Measurements from ENCODE around the gene MAP4.

The MAP4 gene

DNA sequence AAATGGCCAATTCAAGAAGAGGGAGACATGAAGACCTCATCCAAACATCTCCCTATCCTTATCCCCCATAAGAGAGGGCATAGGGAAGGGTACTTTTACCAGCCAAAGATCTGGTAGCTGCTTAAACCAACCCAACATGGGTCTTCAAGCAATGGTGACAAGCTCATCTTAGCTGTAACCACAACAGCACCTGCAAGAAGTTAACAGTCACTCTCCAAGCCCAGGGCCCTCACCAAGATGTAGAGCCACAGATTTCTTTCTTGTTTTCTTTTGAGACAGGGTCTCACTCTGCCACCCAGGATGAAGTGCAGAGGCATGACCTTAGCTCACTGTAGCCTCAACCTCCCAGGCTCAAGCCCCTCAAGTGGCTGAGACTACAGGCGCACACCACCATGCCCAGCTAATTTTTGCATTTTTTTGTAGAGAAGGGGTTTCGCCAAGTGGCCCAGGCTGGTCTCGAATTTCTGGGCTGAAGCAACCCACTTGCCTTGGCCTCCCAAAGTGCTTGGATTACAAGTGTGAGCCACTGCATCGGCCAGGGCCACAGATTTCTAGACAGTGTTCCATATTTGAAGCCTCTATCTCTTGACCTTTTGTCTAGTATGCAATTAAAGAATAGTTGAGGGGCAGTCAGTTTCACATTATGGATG is 156.1 kb downstream of the MAP4 start:
- DNase-seq, result no peak

DNA sequence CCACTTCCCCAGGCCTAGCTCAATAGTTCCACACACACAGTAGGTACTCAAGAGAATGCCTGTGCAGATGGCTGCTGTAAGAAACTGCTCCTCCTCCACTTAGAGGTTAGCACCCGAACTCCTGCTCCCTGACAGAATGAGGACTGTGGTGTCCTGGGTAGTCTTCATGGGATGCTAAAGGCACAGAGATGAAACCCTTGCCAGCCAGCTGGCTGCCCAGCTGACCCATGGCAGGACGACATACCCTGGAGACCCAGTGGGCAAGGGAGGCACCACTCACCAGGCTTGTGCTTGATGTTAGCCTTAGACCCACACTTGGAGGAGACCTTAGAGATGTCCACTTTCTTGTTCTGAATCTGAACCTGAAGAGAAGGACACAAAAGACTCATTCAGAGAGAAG is 159.1 kb downstream of the MAP4 start:
- no peak for DNase-seq

DNA sequence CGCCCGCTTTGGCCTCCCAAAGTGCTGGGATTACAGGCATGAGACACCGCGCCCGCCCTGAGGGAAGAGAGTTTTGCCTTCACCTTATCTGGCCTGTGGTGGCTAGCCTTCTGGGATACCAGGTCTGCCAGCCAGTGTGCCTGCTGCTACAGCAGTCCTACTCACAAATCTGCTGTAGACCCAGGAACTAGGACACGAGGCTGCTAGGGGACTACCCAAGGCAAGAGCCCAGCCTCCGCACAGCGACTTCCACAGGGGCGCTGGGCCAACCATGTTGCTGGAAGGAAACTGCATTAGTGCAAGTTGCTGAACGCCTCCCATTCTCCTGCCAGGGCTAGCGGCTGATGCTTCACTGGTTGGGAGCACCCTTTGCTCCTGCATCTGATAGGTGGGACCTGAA is 159.5 kb downstream of the MAP4 start:
- DNase-seq, result no peak

DNA sequence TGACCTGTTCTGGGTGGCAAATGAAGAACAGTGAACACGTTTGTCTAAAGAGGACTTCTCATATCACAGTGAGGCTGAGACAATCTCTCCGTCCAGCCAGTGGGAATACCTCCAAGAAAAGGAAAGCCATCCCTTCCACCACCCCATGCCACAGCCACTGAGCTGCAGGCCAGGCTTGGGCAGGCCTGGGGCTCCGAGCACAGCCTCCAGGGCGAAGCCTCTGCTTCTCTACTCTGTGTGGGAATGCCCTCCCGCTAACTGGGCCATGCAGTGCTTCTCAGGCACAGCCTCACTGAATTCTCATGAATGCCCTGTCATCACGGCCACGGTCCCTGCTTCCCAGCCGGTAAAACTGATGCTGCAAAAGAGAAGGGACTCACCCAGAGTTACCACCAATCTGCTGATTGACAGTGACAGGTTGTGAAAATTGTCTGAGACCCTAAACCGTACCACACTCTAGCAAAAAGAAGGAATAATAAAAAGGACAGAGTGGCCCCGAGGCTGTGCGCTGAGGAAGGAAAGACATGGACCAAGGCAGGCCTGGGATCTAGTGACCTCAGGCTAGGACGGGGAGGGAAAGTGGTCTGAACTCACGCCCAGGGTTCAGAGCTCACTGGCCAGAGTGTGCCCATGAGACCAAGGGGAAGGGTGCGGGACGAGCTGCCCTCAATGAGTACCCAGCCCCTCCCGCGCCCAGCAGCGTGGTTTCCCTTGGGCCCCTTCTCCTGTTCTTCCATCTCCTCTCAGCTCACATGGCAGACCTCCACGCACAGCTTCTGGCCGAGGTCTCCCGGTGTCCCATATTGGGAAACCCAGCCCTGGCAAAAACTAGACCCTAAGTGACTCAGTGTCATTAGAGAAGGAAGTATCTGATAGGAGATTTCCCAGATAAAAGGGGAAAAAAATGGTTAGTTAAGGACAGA is 160.5 kb downstream of the MAP4 start:
- no peak for DNase-seq

DNA sequence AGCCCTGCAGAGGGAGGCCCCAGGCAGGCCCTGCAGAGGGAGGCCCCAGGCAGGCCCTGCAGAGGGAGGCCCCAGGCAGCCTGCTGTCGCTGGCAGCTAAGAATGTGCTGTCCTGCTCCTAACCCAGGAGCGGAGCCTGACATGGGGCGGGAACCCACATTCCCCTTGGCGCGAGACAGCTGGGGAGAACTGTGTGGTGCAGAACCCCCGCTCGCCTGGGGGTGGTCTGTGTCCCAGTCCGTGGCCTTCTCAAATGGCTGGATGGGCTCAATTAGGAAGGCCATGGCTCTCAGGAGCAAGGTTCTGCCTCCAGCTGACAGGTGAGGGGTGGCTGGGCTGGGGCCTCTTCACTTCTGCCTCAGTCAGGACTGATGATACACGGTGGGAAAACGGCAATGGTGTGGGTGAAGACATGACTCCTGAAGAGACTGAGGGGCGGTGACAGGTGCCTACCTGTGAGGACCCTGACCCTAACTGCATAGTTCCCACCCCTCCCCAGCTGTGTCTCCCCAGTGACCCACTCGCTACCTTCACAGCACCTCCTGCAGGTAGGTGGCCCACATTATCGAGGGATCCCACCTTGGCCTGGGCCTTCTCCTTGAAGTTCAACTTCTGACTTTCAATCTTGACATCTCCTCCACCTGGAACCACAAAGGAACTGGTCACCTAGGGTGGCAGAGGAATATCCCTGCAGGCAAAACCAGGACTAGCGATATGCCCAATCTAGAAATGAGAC is 161.3 kb downstream of the MAP4 start:
- DNase-seq, result no peak

GRCh38 chr3:47854267-47854666 is 161.9 kb downstream of the MAP4 start:
- DNase-seq, result no peak

DNA sequence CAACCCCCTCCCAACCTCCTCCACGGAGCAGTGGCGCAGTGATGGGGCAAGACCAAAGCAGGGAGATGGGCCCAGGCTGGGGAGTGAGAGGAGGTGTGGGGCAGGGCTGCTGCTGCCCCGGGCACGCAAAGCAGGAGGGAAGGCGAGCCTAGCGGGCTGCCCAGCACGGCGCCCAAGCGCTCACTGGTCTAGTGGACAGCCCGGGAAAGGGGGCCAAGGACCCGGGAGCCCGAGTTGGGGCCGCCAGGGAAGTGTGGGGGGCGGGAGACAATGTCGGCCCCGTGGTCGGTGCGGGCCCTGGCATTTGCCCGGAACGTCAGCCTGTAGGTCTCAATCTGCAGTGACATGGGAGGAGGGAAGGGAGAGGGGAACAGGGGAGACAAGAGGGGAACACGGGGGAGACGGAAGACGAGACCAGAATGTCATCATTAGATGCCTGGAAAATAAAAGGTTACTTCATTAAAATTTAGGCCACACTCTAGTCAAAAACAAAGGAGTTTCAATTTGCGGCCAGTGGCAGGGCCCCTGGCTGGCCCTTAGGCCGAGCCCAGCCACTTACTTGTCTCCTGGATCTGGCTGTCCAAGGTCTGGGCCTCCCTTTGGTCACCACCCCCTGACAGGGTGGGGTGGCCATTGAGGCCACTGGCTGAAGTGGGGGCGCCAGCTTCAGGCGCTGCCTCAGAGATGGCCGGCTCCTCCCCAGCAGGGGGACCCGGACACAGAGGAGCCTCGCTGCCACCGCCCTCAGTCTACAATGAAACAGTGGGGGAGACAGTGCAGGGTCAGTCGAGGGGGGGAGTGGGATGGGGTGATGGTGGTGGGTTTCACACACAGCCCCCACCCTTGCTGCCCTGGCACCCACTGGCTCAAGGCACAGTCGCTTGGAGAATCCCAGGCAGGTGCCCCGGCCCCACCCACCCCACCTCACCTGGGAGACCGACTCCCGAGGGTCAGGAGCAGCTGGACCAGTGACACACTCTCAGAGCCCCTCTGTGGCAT is 163.3 kb downstream of the MAP4 start:
- DNase-seq, result no peak

- DNase-seq, result no peak
Observed at GRCh38 chr3:47851888-47852603, 164.2 kb downstream of the MAP4 start.

DNA sequence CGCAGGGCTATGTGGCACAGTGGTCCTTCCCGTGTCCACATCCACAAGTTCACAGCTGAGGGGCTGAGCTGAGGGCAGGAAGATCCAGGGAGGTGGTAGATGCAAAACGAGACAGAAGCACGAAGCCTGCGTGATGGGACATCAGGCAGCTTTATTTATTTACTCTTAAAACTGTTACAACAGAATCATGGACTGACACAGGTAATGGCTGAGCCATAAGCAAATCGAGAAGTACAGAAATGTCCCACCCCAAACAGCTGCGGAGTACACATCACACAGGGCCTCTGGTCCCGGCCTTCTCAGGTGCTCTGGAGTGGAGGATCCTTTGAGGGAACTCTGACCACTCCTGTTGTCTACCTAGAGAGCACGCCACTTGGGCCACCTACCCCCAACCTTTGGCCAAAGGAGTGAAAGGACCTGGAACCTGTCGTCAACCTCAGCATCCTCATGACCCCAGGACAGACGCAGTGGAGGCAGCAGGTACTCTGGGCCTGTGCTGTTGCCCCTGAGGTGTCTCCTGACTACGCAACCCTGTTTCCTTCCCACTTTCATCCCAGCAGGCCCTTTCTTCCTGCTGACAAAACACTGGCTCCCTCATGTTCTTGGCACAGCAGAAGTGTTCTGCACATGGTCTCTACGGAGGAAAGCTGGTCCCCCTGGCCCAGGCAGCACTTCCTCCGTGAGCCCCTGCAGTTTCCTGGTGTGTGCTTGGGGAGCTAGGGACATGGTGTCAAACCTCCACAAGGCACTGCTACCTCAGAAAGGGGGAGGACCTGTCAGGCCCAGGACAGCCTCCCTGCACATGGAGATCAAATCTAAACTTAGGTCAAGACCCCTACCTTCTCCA is 165.4 kb downstream of the MAP4 start:
- no peak for DNase-seq

- peak; percentile 72 for DNase-seq
Observed at GRCh38 chr3:47849699-47850563, 166.3 kb downstream of the MAP4 start.

DNA sequence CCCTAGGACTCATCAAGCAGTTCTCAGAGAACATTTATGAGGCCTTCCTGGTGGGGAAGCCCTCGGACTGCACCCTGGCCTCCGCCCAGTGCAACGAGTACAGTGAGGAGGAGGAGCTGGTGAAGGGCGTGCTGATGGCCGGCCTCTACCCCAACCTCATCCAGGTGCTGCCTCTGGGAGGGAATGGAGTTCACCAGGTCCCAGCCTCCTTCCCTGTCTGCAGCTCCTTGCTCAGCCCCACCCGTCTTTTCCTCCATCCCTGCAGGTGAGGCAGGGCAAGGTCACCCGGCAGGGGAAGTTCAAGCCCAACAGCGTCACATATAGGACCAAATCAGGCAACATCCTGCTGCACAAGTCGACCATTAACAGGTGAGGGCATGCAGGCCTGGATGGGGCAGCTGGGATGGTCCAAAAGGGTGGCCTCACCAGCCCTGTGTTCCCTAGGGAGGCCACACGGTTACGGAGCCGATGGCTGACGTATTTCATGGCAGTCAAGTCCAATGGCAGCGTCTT is 167.0 kb downstream of the MAP4 start:
- DNase-seq, result no peak

DNA sequence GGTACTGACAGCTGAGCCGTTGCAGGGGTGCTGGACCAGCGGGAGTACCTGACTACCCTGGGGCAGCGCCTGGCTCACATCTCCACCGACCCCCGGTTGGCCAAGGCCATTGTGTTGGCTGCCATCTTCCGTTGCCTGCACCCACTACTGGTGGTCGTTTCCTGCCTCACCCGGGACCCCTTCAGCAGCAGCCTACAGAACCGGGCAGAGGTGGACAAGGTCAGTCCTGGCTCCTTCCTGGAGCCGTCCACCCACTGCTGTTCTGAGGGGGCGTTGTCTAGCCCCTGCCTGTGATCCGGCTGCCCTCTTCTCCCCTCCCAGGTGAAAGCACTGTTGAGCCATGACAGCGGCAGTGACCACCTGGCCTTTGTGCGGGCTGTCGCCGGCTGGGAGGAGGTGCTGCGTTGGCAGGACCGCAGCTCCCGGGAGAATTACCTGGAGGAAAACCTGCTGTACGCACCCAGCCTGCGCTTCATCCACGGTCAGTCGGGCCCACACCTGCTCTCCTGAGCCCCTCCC is 167.6 kb downstream of the MAP4 start:
- no peak for DNase-seq

DNA sequence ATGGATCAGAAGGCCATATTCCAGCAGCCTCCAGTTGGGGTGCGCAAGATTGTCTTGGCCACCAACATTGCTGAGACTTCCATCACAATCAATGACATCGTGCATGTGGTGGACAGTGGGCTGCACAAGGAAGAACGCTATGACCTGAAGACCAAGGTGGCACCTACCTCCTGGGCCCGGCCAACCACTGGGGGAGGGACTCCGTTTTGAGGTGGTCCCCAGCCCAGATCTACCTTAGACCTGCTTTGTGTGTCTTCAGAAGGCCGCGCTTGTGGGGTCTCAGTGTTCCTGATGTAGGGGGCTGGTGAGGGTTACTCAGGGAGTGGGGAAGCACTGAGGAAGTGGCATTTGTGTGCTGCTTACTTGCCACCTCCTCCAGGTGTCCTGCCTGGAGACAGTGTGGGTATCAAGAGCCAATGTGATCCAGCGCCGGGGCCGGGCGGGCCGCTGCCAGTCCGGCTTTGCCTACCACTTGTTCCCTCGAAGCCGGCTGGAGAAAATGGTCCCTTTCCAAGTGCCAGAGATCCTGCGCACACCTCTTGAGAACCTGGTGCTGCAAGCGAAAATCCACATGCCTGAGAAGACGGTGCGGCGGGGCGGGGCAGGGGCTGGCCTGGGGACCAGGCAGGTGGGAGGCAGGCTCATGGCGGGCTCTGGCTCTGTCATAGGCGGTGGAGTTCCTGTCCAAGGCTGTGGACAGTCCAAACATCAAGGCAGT is 168.3 kb downstream of the MAP4 start:
- DNase-seq, result no peak

DNA sequence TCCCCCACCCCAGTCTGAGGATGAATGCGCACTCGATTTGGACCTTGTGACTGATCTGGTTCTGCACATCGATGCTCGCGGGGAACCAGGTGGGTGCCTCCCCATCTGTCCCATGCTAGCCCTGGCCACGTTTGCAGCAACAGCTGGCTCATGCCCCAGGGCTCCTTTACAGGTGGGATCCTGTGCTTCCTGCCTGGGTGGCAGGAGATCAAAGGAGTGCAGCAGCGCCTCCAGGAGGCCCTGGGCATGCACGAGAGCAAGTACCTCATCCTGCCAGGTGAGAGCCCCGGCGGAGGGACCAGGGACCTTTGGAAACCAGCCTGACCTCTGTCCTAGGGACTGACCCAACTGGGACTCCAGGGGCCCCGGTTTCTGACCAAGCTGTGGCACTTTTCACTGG is 169.0 kb downstream of the MAP4 start:
- no peak for DNase-seq

DNA sequence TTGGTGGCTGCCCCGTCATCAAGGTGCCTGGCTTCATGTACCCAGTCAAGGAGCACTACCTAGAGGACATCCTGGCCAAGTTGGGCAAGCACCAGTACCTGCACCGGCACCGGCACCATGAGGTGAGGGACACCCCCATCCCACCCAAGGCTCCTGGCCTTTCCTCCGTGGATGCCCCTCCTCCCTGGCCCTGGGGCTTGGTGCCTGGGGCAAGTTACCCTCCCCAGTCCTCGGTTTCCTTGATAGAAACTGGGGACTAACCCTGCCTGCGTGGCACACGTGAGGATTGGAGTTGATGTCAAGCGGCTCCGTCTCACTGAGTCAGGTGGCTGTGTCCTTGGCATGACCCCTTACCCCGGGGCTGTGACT is 169.4 kb downstream of the MAP4 start:
- DNase-seq, result no peak

- DNase-seq, result no peak
Observed at GRCh38 chr3:47846186-47846879, 169.9 kb downstream of the MAP4 start.

- DNase-seq, result no peak
Observed at GRCh38 chr3:47841786-47842349, 174.3 kb downstream of the MAP4 start.

- no peak for DNase-seq
Observed at GRCh38 chr3:47838503-47838902, 177.7 kb downstream of the MAP4 start.

Measured in hematopoietic multipotent progenitor cell treated with erythropoietin and hydrocortisone succinate and interleukin-3 and kit ligand, for 4 days (in vitro differentiated cells).